Heart left ventricle (tissue), 13 donors: ENCODE results near the gene POLG.

Experiments
- CTCF ChIP-seq, 12 donors: fragments of 200-600 bp; sonication (generic) in 4 of 12; IDR thresholded peaks; one replicate each; pipeline versions ENCODE4 v1.5.0 to v1.8.0; 2018 to 2022; ENCODE audit warnings: antibody characterized with exemption in 12 of 12, mild to moderate bottlenecking in 5 of 12
- POLR2A ChIP-seq, 2 donors: fragments of 450-650 bp; IDR thresholded peaks; one replicate each; pipeline ENCODE4 v1.6.1; 2017; ENCODE audit warnings: antibody characterized with exemption in 2 of 2, mild to moderate bottlenecking in 2 of 2, moderate library complexity in 2 of 2
- donor health status: ischemic (EF 13 %, LVEDD 7.1; RV severe dilation, severe dysfunction).
- donor health status: DM: no; HTN: yes; CAD: no.
- donor health status: DM: no; HTN: no; CAD: no.
- donor health status: ischemic (EF 25% LVEDD 6.9; RV normal size, moderate dysfunction).
- donor health status: ischemic (EF 25% LVEDD 5.7; RV mildly dilated, moderate dysfunction).
- donor health status: ischemic (EF 35%, LVEDD 5.7; RV mildly dilated, moderate dysfunction).
- donor health status: nonischemic (EF 11% LVEDD 7.7; RV severe dilation, severe dysfunction).
- donor health status: DM: yes; HTN: yes; CAD: no.
- donor health status: PGD.
- donor health status: ischemic (EF 29% LVEDD 5.4; RV normal size, mild dysfunction).
- donor health status: nonischemic (EF 23%, LVEDD 6.1; RV moderate dilation, normal function).

GRCh38 chr15:89367485-89368451 is 33.1 kb upstream of the POLG start:
- no peak for TF ChIP-seq CTCF (IDR thresholded peaks at IDR 0.05)
- no peak for TF ChIP-seq POLR2A (IDR thresholded peaks at IDR 0.05)
